Activated T-helper 17 cell treated with anti-CD3 and anti-CD28 coated beads, Interleukin-2, amount 50 U/mL, for 72 hours (primary cell): ENCODE data around the gene USF1. TPM values are rescaled to one million over a fixed set of nuclear protein-coding genes. Genes with fewer than 3 reads are reported as not detected.
"Not testable (repeated sequence)": the region's sequence is repeated elsewhere in the genome, so short reads cannot be mapped to it uniquely, and the experiment has no call there.

ENCODE experiments used
- ATAC-seq: fragments of 150-1000 bp; cut with Tn5 transposase; replicated peaks from 2 replicates; pipeline ENCODE4 v1.10.0; 2021; ENCODE audit warnings: mild to moderate bottlenecking, moderate library complexity
- H3K27ac Mint-ChIP-seq: one replicate; pipeline ENCODE4 v1.8.0; 2022; ENCODE audit warnings: mixed read lengths
- H3K27me3 Mint-ChIP-seq: one replicate; pipeline ENCODE4 v1.8.0; 2022; ENCODE audit warnings: mixed read lengths
- H3K36me3 Mint-ChIP-seq: one replicate; pipeline ENCODE4 v1.8.0; 2022; ENCODE audit warnings: low read depth, mild to moderate bottlenecking, mixed read lengths
- H3K4me1 Mint-ChIP-seq: one replicate; pipeline ENCODE4 v1.8.0; 2022; ENCODE audit warnings: mixed read lengths
- H3K4me3 Mint-ChIP-seq: one replicate; pipeline ENCODE4 v1.8.0; 2022; ENCODE audit warnings: mild to moderate bottlenecking, mixed read lengths
- H3K9me3 Mint-ChIP-seq: one replicate; pipeline ENCODE4 v1.8.0; 2022; ENCODE audit warnings: mixed read lengths
- total RNA-seq, 2 donors: library from RNA; stranded (reverse); gene quantifications; one replicate each; pipeline ENCODE4 v1.2.3, GENCODE V29; 2022

USF1 gene
- total RNA-seq, 2 donors from 2014 or later: 51.6 to 66.9 TPM

DNA sequence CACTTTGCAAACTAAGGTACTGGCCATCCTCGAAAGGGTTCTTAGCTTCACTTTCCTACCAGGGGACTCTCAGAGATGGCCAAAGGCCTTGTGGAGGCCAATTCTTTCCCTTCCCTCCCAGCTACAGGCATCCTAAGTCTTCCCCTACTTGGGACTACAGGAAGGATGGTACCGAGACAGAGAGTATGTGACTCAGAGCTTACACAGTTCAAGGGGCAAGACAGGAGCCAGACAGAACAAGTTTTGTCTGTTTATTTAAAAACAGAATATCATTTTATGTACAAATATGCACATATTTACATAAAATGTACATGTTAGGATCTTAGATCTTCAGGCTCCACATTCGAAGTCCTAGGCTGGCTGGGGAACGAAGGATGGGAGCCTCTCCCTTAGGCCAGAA is 25.0 kb upstream of the USF1 start:
- peaks cover 27% of the 10 kb centered on the region for H3K4me1 Mint-ChIP-seq
- no peaks in the 10 kb centered on the region for H3K27me3 Mint-ChIP-seq
- no peaks in the 10 kb centered on the region for H3K9me3 Mint-ChIP-seq
- H3K36me3 Mint-ChIP-seq: peaks cover 41% of the 10 kb centered on the region
- ATAC-seq: no peak
- peak overlapping the region; percentile 82 for H3K4me3 Mint-ChIP-seq
- H3K27ac Mint-ChIP-seq: peak overlapping the region; percentile 77

DNA sequence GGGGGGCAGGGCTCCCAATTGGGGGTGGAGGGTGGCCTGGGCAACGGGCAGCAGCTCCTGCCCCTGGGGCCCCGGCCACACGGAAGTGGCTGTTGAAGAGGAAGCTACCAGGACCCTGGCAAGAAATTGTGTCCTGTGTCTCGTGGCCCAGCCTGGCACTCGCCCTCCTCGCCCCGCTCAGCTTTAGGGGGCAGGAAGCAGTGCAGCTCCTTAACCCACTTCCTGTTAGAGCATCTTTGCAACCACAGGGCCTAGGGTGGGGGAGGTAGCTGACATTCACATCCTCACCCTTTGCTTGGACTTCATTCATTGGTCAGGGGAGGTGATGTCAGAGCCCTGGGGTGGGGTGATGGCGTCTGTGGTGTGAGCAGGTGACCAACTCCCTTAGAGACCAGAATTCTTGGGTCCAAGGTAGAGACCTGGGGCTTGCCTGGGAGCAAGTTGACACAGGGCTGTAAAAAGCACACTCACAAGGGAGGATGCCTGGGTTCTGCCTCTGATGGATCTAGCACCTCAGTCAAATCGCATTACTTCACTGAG is 24.0 kb upstream of the USF1 start, which contains the start of gene ARHGAP30:
Gene ARHGAP30 (minus strand): TSS at position 161 of the 540 bp plus-strand sequence. CDS start 267 bp downstream, outside the sequence.
- Mint-ChIP-seq H3K9me3 (no peaks in the 10 kb centered on the region), H3K4me3 (peak within 1 kb of the TSS; percentile 82), H3K36me3 (peaks cover 50% of the 10 kb centered on the region), H3K4me1 (peaks cover 27% of the 10 kb centered on the region), H3K27me3 (no peaks in the 10 kb centered on the region), H3K27ac (peak within 1 kb of the TSS; percentile 77)
- ATAC-seq: peak; percentile 84

DNA sequence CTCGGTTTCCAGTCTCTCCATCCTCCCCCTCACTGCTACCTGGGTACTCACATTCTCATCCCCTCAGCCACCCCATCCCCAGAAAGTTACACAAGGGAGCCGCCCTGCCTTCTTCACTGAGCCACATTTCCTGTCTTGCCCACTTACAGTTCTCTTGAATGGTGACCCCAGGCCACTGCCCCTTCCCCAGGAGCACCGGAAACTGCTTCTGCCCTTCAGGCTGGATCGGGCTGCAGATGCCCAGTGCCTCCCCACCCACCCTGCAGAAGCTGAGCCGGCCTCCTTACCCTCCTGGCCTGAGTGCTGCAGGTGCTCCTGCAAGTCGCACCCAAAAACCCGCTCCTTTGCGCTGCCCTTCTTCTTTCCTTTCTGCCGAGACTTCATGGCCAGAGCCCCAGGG is 23.5 kb upstream of the USF1 start:
- H3K4me1 Mint-ChIP-seq: peaks cover 32% of the 10 kb centered on the region
- H3K4me3 Mint-ChIP-seq: peak overlapping the region; percentile 82
- H3K9me3 Mint-ChIP-seq: no peaks in the 10 kb centered on the region
- H3K27me3 Mint-ChIP-seq: no peaks in the 10 kb centered on the region
- no peak for ATAC-seq
- H3K36me3 Mint-ChIP-seq: peaks cover 56% of the 10 kb centered on the region
- H3K27ac Mint-ChIP-seq: peak overlapping the region; percentile 77

DNA sequence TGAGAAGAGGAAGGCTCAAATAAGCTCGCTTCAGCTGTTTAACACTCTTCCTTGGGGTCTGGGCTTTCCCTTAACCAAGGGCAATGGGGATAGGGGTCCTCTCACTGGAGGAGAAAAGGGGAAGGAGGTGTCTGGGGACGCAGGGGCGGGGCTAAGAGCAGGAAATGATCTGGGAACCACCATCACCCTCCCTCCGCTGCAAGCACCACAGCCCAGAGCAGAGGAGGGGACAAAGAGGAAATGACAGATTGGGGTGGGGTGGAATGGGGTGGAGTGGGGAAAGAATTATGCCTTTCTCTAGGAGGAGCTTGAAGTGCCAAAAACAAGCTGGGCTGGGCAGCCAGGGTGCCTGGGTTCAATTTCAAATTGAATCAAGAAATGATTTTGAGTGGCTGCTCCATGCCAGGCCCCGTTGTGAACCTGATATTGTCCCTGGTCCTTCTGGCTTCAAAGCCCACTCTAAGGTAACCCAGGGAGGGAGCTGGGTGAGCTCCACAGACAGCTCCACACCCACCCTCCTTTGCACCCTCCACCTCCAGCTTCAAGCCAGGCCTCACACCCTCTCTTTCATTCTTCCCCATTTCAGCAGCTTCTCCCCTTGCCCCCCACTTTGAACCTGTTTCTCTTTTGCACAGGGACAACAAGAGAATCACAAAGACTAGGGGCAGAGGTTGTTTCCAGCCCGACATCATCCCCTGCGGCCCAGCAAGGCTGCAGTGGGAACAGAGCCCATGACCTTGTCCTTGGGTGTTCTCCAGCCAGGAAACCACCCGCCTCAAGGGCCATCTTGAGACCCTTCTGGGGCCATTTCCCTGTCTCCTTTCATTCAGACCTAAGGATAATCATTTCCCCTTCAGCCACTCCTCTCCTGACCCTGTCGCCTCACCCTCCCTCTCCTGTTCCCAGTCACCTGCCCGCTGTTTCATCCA is 22.8 kb upstream of the USF1 start:
- no peaks in the 10 kb centered on the region for H3K9me3 Mint-ChIP-seq
- peak overlapping the region; percentile 77 for H3K27ac Mint-ChIP-seq
- H3K36me3 Mint-ChIP-seq: peaks cover 63% of the 10 kb centered on the region
- peak; percentile 68 for ATAC-seq
- H3K4me3 Mint-ChIP-seq: peak overlapping the region; percentile 82
- no peaks in the 10 kb centered on the region for H3K27me3 Mint-ChIP-seq
- peaks cover 38% of the 10 kb centered on the region for H3K4me1 Mint-ChIP-seq

DNA sequence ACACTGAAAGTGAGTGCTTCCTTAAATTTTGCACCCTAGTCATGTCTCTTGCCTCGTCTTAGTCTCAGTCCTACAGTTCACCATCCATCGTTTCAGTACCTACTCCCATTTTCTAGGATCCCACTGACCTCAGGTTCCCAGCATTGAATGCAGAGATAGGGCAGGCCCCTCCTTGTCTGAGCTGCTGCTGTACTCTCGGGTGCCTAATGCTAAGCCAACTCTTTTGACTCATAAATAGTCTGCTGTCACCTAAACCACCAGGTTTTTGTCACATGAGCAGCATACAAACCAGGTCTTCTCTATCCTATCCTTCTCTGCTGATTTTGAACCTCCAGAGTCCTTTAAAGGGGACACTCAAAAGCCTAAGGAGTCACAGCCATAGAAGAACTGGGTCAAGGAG is 20.9 kb upstream of the USF1 start:
- H3K27ac Mint-ChIP-seq: peak overlapping the region; percentile 77
- H3K36me3 Mint-ChIP-seq: peaks cover 82% of the 10 kb centered on the region
- no peaks in the 10 kb centered on the region for H3K27me3 Mint-ChIP-seq
- peak overlapping the region; percentile 82 for H3K4me3 Mint-ChIP-seq
- H3K4me1 Mint-ChIP-seq: peaks cover 43% of the 10 kb centered on the region
- H3K9me3 Mint-ChIP-seq: no peaks in the 10 kb centered on the region
- peak; percentile 38 for ATAC-seq

DNA sequence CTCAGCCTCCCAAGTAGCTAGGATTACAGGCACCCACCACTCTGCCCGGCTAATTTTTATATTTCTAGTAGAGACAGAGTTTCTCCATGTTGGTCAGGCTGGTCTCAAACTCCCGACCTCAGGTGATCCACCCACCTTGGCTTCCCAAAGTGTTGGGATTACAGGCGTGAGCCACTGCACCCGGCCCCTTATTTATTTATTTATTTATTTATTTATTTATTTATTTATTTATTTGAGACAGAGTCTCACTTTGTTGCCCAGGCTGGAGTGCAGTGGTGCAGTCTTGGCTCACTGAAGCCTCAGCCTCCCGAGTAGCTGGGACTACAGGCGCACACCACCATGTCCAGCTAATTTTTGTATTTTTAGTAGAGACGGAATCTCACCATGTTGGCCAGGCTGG is 19.9 kb upstream of the USF1 start:
- H3K27me3 Mint-ChIP-seq, H3K9me3 Mint-ChIP-seq, ATAC-seq: not testable (repeated sequence)
- Mint-ChIP-seq H3K36me3 (peaks cover 87% of the 10 kb centered on the region), H3K4me3 (peak overlapping the region; percentile 82), H3K4me1 (peaks cover 35% of the 10 kb centered on the region), H3K27ac (peak overlapping the region; percentile 36)

DNA sequence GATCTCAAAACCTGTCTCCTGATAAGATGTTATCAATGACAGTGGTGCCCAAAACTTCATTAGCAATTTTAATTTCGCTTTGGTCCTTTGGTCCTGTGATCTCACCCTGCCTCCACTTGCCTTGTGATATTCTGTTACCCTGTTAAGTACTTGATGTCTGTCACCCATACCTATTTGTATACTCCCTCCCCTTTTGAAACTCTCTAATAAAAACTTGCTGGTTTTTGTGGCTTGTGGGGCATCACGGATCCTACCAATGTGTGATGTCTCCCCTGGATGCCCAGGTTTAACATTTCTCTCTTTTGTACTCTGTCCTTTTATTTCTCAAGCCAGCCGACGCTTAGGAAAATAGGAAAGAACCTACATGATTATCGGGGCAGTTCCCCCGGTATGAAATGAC is 18.2 kb upstream of the USF1 start:
- not testable (repeated sequence) for H3K27me3 Mint-ChIP-seq

DNA sequence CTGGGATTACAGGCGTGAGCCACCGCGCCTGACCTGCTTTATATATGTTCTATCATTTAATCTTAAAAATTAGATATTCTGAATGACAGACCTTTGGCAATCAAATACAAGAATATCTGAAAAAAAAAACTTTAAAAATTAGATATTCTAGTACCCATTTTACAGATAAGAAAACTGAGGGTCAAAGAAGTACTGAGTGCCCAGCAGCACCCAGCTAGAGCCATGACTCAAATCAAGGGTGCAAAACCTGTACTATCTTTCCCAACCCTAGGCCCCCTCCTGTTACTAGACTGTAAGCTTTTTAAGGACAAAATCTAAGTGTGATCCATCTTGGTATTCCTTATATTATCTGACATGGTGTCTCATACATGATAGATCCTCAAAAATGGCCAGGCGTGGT is 15.6 kb upstream of the USF1 start:
- H3K4me1 Mint-ChIP-seq: peaks cover 23% of the 10 kb centered on the region
- no peak for ATAC-seq
- peaks cover 94% of the 10 kb centered on the region for H3K36me3 Mint-ChIP-seq

More for the DNA sequence above, 18.2 kb upstream of the USF1 start:
- Mint-ChIP-seq H3K27ac (peak overlapping the region; percentile 84), H3K4me3 (peak overlapping the region; percentile 82), H3K36me3 (peaks cover 96% of the 10 kb centered on the region), H3K4me1 (peaks cover 34% of the 10 kb centered on the region)
- H3K9me3 Mint-ChIP-seq, ATAC-seq: not testable (repeated sequence)

DNA sequence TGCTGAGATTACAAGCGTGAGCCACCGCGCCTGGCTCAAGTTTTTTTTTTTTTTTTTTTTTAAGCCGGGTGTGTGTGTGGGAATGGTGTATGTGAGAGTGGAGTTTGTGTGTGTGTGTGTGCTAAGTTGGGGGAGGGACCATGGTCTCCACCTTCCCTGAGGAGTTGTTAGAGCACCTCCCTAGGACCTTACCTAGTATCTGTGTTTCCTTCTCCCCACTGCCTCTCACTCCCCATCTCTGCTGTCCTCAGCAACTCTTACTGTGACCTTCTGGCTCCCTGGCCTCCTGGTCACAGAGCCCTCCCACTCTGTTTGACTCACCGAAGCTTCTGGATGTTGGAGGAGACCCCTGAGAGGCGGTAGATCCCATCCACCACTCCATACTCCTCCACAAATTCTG is 13.5 kb upstream of the USF1 start:
- Mint-ChIP-seq H3K9me3 (no peaks in the 10 kb centered on the region), H3K27ac (peak overlapping the region; percentile 77), H3K36me3 (peaks cover 94% of the 10 kb centered on the region), H3K27me3 (no peaks in the 10 kb centered on the region), H3K4me3 (no peak overlapping the region), H3K4me1 (peaks cover 17% of the 10 kb centered on the region)
- ATAC-seq: no peak

More for the DNA sequence above, 15.6 kb upstream of the USF1 start:
- H3K9me3 Mint-ChIP-seq: no peaks in the 10 kb centered on the region
- no peaks in the 10 kb centered on the region for H3K27me3 Mint-ChIP-seq
- no peak overlapping the region for H3K4me3 Mint-ChIP-seq
- H3K27ac Mint-ChIP-seq: peak overlapping the region; percentile 77

DNA sequence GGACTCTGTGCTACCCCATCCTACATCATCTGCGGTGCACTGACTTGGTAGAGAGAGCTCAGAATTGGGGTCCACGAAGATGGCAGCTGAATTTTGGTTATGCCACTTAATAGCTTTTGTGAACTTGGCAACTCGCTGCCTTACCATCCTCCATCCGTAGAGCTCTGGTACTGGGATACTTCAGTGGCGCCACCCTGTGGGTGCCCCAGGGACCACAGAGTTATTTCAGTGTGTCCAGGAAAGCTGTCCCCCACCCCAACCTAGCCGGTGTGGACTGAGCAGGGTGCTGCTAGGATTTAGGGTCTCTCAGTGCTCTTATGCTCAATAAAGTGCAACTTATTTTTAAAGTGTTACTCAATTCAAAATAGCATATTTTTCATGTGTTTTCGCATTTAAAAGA is 9.0 kb upstream of the USF1 start:
- Mint-ChIP-seq H3K27me3 (no peaks in the 10 kb centered on the region), H3K4me1 (no peaks in the 10 kb centered on the region), H3K27ac (no peak overlapping the region), H3K36me3 (peaks cover 99% of the 10 kb centered on the region), H3K4me3 (no peak overlapping the region), H3K9me3 (no peaks in the 10 kb centered on the region)
- ATAC-seq: no peak

DNA sequence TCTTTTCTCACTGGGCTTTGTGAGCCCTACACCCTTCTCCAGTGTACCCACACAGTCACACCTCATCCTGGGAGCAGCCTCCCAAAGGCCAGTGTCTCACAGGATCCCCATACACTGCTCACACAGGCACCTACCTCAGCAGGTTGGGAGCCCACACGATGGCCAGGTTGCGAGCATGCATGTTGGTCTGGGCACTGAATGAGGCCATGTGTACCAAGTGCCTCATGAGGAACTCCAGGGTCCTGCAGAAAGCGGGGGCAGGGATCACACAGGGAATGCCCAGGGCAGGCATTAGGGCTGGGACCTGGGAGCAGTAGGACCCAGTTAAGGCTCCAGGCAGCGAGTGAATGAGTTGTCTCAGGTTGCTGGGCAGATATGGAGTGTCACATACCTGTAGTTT is 8.5 kb upstream of the USF1 start:
- Mint-ChIP-seq H3K9me3 (no peaks in the 10 kb centered on the region), H3K27me3 (no peaks in the 10 kb centered on the region), H3K36me3 (peaks cover 99% of the 10 kb centered on the region), H3K4me1 (no peaks in the 10 kb centered on the region), H3K4me3 (no peak overlapping the region), H3K27ac (no peak overlapping the region)
- ATAC-seq: no peak

DNA sequence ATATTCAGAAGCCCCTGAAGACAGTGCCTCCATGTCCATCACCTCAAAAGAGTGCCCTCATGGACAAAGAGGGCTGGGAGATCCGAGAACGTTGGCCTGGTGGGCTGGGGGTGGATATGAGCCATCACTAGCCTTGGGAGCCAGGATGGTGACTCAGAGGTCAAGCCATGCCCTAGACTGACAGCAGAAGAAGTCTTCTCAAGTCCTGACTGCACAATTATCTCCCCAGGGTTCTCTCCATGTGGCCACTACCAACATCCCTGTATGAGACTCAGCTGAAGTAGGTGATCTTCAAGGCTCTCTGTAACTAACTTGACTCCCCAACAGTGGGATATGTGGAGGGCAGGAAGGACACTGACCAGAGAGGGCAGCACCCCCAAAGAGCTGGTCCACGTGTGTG is 7.1 kb upstream of the USF1 start:
- Mint-ChIP-seq H3K36me3 (peaks cover 98% of the 10 kb centered on the region), H3K4me1 (no peaks in the 10 kb centered on the region), H3K27ac (peak overlapping the region; percentile 53), H3K27me3 (no peaks in the 10 kb centered on the region), H3K9me3 (no peaks in the 10 kb centered on the region), H3K4me3 (no peak overlapping the region)
- ATAC-seq: no peak

DNA sequence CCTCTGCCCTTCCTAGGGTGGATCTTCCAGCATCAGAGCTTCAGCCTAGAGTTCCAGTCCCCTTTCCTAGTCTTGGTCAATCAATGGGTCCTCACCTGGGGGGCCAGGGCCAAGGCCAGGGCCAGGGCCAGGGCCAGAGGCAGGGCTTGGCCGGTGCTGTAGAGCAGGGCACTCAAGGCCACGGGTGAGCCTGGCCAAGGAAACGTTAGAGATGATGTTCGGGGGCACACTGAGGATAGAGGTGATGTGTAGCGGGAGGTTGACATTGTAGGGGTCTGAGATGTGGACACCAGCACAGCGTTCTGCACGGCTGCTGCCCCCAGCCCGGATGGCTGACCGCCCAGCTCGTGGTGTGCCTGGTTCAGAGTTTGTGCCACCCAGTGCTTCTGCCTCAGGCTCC is 5.4 kb upstream of the USF1 start:
- no peak for ATAC-seq
- H3K27ac Mint-ChIP-seq: no peak overlapping the region
- no peaks in the 10 kb centered on the region for H3K9me3 Mint-ChIP-seq
- no peaks in the 10 kb centered on the region for H3K27me3 Mint-ChIP-seq
- H3K4me3 Mint-ChIP-seq: no peak overlapping the region
- H3K4me1 Mint-ChIP-seq: peaks cover 9% of the 10 kb centered on the region
- H3K36me3 Mint-ChIP-seq: peaks cover 91% of the 10 kb centered on the region

DNA sequence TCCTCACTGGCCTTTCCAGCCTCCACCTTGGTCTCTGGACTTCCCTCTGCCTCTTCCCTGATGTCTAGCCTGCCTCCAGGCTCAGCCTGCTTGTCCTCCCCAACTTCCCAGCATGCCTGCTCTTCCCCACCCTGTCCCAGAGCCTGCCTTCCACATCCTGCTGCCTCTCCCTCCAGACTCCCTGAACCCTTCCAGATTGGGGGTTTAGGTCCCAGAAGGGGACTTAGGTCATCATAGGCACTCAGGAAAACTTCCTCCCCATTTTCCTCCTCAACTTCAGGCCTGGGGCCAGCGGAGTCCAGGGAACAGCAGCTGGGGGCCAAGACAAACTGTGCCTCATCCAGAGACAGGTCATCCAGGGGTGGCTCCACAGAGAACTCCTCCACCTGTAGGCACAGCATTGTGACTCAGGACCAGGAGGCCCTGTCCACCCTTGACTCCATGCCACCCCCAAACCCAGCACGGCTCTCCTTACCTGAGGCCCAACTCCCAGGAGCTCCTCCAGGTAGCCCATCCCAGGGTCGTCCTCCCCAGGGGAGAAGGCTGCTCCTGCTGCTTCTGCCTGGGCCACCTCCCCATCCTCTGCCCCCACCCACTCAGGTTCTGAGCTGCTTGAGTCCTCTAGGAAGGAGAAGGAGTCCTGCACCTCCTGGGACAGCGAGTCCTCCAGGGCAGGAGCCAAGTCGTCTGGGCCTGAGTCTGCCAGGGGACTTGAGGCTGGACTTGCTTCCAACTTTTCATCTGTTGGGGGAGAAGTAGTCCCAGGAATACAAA is 3.4 kb upstream of the USF1 start:
- Mint-ChIP-seq H3K36me3 (peaks cover 90% of the 10 kb centered on the region), H3K4me3 (peak overlapping the region; percentile 6), H3K27ac (peak overlapping the region; percentile 98), H3K9me3 (no peaks in the 10 kb centered on the region), H3K4me1 (peaks cover 17% of the 10 kb centered on the region), H3K27me3 (no peaks in the 10 kb centered on the region)
- no peak for ATAC-seq
